Measurements from ENCODE around the gene GALNT18. TPM values are rescaled to one million over a fixed set of nuclear protein-coding genes. Genes with fewer than 3 reads are reported as not detected.

Gene GALNT18
- total and polyA plus RNA-seq, 2 experiments from 2014 or later: 4.3 to 10.8 TPM

GRCh38 chr11:11668781-11669180 is 47.0 kb upstream of the GALNT18 start:
- H3K27ac ChIP-seq (ENCODE audit: low read depth): no peak overlapping the region
- Mint-ChIP-seq H3K27me3 (ENCODE audit: insufficient read depth, low read depth, poor library complexity) (peaks cover 9% of the 10 kb centered on the region), H3K4me1 (peaks cover 7% of the 10 kb centered on the region)

More at GRCh38 chr11:11668781-11669180, 47.0 kb upstream of the GALNT18 start:
- H4K20me1 ChIP-seq (replicated peaks; ENCODE audit: insufficient read depth): no peaks in the 10 kb centered on the region
- DNase-seq (ENCODE audit: low spot score) (no peak), ATAC-seq (no peak)
- no peak overlapping the region for H3K4me3 Mint-ChIP-seq
- no peaks in the 10 kb centered on the region for H3K27me3 ChIP-seq (ENCODE audit: insufficient read depth)
- TF ChIP-seq POLR2AphosphoS5 (IDR thresholded peaks at IDR 0.05; ENCODE audit: low read depth) (no peak), ZNF462 (CRISPR knock-in tag; IDR thresholded peaks at IDR 0.05) (no peak), JUNB (IDR thresholded peaks at IDR 0.05; ENCODE audit: unreplicated experiment) (no peak)
- H3K36me3 ChIP-seq (ENCODE audit: insufficient read depth): no peaks in the 10 kb centered on the region
- no peaks in the 10 kb centered on the region for H3K4me1 ChIP-seq (ENCODE audit: insufficient read depth)
- H3K4me3 ChIP-seq: no peak overlapping the region
- H3K36me3 Mint-ChIP-seq (ENCODE audit: low read depth): peaks cover 12% of the 10 kb centered on the region; the same call in 2 of the 3 replicates
- no peaks in the 10 kb centered on the region for H3K79me2 ChIP-seq (replicated peaks; ENCODE audit: insufficient read depth)
- peaks cover 9% of the 10 kb centered on the region; the same call in 1 of the 2 replicates for H3K9me2 ChIP-seq (ENCODE audit: insufficient read depth)
- peaks cover 14% of the 10 kb centered on the region for H3K9me3 Mint-ChIP-seq
- H2AFZ ChIP-seq: no peak overlapping the region
- no peak overlapping the region for H3K27ac Mint-ChIP-seq
- H3K4me2 ChIP-seq: no peak overlapping the region
- H3F3A ChIP-seq (replicated peaks; ENCODE audit: low read depth): no peaks in the 10 kb centered on the region
